A549 treated with GW870086 at 1 μM for 4 hours (cell line): ENCODE results near the gene LSAMP. TPM values are rescaled to one million over a fixed set of nuclear protein-coding genes. Genes with fewer than 3 reads are reported as not detected.

ENCODE experiments used
- total RNA-seq: library from RNA; stranded (reverse); fragments of 200-300 nt; extraction: Qiagen RNA extraction; gene quantifications from 5 replicates; pipeline ENCODE4 v1.2.3, GENCODE V29; 2022; ENCODE audit warnings: low read depth

The LSAMP gene
- 0.06 to 0.62 TPM (median 0.20 TPM) in 5 replicates for total RNA-seq

GRCh38 chr3:116445311-116445841 is at the start of gene LSAMP:
LSAMP (minus strand) TSS chr3:116445487.

